AG04450 (cell line): Measurements from ENCODE around the gene PDE10A. TPM values are rescaled to one million over a fixed set of nuclear protein-coding genes. Genes with fewer than 3 reads are reported as not detected.

ENCODE experiments used
- CTCF ChIA-PET: fragments of 300-600, 350-600 bp; formaldehyde crosslinking; extraction: SDS; loops from one replicate; lab custom pipeline; 2022; ENCODE audit warnings: antibody characterized with exemption, inconsistent platforms; lab: Charles Lee
- POLR2A ChIA-PET: fragments of 350-600 bp; formaldehyde crosslinking; extraction: SDS; loops from one replicate; lab custom pipeline; 2021; ENCODE audit warnings: antibody characterized with exemption, inconsistent platforms; lab: Yijun Ruan, JAX
- DNase-seq: peaks from one replicate; pipeline ENCODE4 v3.0.0-alpha.2; 2011; ENCODE audit warnings: low read depth, low spot score
- H3K27ac ChIP-seq: one replicate; pipeline ENCODE4 v1.5.1; 2012; ENCODE audit warnings: low read depth, low read length, control low read depth
- H3K27me3 ChIP-seq: one replicate; pipeline ENCODE4 v1.6.0; 2012; ENCODE audit warnings: low read length; ENCODE audit not compliant: control insufficient read depth, insufficient read depth
- H3K4me3 ChIP-seq: 2 replicates; pipeline ENCODE4 v1.5.1; 2011; ENCODE audit warnings: mild to moderate bottlenecking, low read depth, low read length, control low read depth
- H3K9me3 ChIP-seq: 2 replicates; pipeline ENCODE4 v1.5.1; 2012; ENCODE audit warnings: low read length; ENCODE audit not compliant: control insufficient read depth, insufficient read depth
- CTCF ChIP-seq: IDR thresholded peaks from 2 replicates; pipeline ENCODE4 v1.5.1; 2011; ENCODE audit warnings: low read depth, low read length, control low read depth, inconsistent platforms
- polyA plus RNA-seq: library from polyadenylated mRNA; depleted of rRNA; stranded (reverse); fragments of >200 nt; gene quantifications from 2 replicates; pipeline ENCODE4 v1.2.3, GENCODE V29; 2011

PDE10A gene
- polyA plus RNA-seq, 1 experiment, result 7.8 TPM

- TF ChIP-seq CTCF, result no peak
- Histone ChIP-seq H3K27me3 (no peaks in the 10 kb centered on the region), H3K27ac (no peak overlapping the region), H3K9me3 (peaks cover 29% of the 10 kb centered on the region), H3K4me3 (no peak overlapping the region)
- CTCF ChIA-PET, result interaction anchor here (0.7 kb wide), 1 partner anchor 791 kb away, joined by 7 read pairs; no protein-coding TSS in a partner anchor
- no peak for DNase-seq
- POLR2A ChIA-PET, result no interaction called here
Observed at GRCh38 chr6:165306955-165307354, 356.1 kb downstream of the PDE10A start.

GRCh38 chr6:165301372-165302246 is 361.4 kb downstream of the PDE10A start:
- CTCF ChIA-PET, result no interaction called here
- POLR2A ChIA-PET, result no interaction called here
- H3K27ac ChIP-seq, result no peak overlapping the region
- no peaks in the 10 kb centered on the region for H3K27me3 ChIP-seq
- no peak for TF ChIP-seq CTCF
- DNase-seq, result no peak
- H3K9me3 ChIP-seq, result peaks cover 45% of the 10 kb centered on the region
- H3K4me3 ChIP-seq, result no peak overlapping the region

GRCh38 chr6:165300422-165300936 is 362.6 kb downstream of the PDE10A start:
- Histone ChIP-seq H3K27me3 (no peaks in the 10 kb centered on the region), H3K4me3 (no peak overlapping the region), H3K27ac (no peak overlapping the region), H3K9me3 (peaks cover 50% of the 10 kb centered on the region)
- DNase-seq, result no peak
- no peak for TF ChIP-seq CTCF
- CTCF ChIA-PET, result no interaction called here
- POLR2A ChIA-PET, result no interaction called here

- Histone ChIP-seq H3K9me3 (peaks cover 50% of the 10 kb centered on the region), H3K27ac (no peak overlapping the region), H3K27me3 (no peaks in the 10 kb centered on the region), H3K4me3 (no peak overlapping the region)
- no peak for TF ChIP-seq CTCF
- ChIA-PET CTCF (no interaction called here), POLR2A (no interaction called here)
- DNase-seq, result no peak
Observed at GRCh38 chr6:165298875-165299274, 364.2 kb downstream of the PDE10A start.

- no peak for TF ChIP-seq CTCF
- ChIA-PET POLR2A (no interaction called here), CTCF (no interaction called here)
- peaks cover 50% of the 10 kb centered on the region for H3K9me3 ChIP-seq
- no peaks in the 10 kb centered on the region for H3K27me3 ChIP-seq
- H3K4me3 ChIP-seq, result no peak overlapping the region
- no peak for DNase-seq
- no peak overlapping the region for H3K27ac ChIP-seq
Observed at GRCh38 chr6:165298402-165298801, 364.6 kb downstream of the PDE10A start.
